ENCODE measurements around the gene AIF1L. TPM values are rescaled to one million over a fixed set of nuclear protein-coding genes. Genes with fewer than 3 reads are reported as not detected.

Gene AIF1L
- total RNA-seq, 5 donors from 2014 or later (not counting 1 experiment from before 2014, with no cell fraction given): 0.37 to 0.67 (median 0.51) TPM; not detected in 2

DNA sequence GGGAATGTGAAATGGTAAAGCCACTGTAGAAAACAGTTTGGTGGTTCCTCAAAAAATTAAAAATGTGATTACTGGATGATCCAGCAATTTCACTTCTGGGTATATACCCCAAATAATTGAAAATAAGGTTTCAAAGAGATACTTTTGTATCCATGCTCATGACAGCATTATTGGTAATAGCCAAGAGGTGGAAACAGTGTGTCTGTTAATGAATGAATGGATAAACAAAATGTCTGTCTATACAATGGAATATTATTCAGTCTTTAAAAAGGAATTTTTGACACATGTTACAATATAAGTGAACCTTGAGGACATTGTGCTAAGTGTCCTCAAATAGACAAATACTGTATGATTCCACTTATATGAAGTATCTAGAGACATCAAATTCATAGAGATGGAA, 69.2 kb downstream of the AIF1L start:
- POLR2A ChIA-PET: no interaction called here
- H3K4me3 Mint-ChIP-seq: no peak overlapping the region
- H3K4me1 Mint-ChIP-seq: peaks cover 8 to 18% (median 12%) of the 10 kb centered on the region in 3 donors
- Histone ChIP-seq H3K4me3 (ENCODE audit: control insufficient read depth in 1 of 2, extremely low read depth in 1 of 2, low read length in 1 of 2) (no peak overlapping the region), H3K27me3 (replicated peaks in 1 of 2; ENCODE audit: control insufficient read depth in 2 of 2, extremely low read depth in 1 of 2, insufficient read depth in 2 of 2, low read length in 1 of 2) (no peaks in the 10 kb centered on the region), H3K27ac (ENCODE audit: low read length) (no peak overlapping the region), H3K4me1 (ENCODE audit: control insufficient read depth in 1 of 2, extremely low read depth in 1 of 2, insufficient read depth in 2 of 2, low read length in 2 of 2) (no peaks in the 10 kb centered on the region), H3K36me3 (ENCODE audit: control insufficient read depth in 2 of 2, extremely low read depth in 1 of 2, insufficient read depth in 1 of 2, low read length in 1 of 2) (peaks cover 4 to 59% of the 10 kb centered on the region in 2 donors), H3K9me3 (no peaks in the 10 kb centered on the region)
- no peaks in the 10 kb centered on the region for H3K27me3 Mint-ChIP-seq
- H3K9me3 Mint-ChIP-seq: no peaks in the 10 kb centered on the region
- CTCF ChIA-PET: no interaction called here
- peak overlapping the region in 1 of 2 donors; percentile 33 for H3K27ac Mint-ChIP-seq
- peaks cover 53% of the 10 kb centered on the region for H3K36me3 Mint-ChIP-seq
- ATAC-seq (replicated peaks in 1 of 4) (no peak), DNase-seq (no peak)

DNA sequence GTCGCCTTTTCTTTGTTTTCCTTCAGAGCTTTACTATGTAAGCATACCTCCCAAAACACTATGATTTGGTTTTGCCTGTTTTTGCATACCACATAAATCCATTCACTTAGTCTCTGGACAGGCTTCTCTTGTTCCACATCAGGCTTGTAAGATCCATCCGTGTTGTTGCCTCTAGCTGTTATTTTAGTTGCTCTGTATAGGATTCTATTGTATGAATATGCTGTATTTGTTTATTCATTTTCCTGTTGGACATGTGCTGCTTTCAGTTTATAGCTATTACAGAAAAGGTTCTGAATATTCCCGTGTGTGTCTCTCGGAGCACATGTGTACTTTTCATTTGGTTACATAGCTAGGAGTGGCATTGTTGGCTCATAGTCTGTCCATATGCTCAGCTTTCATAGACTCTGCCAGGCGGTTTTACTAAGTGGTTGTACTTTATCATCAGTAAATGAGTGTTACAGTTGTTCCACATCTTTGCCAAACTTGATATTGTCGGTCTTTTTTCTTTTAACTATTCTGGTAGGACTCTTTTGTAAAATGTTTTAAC, 70.9 kb downstream of the AIF1L start:
- no peak for ATAC-seq (replicated peaks in 1 of 4)
- no peaks in the 10 kb centered on the region for H3K9me3 Mint-ChIP-seq
- ChIA-PET CTCF (interaction anchor here in 1 of 2 donors (0.5 kb wide), 1 partner anchor 120 kb away, joined by 6 read pairs; no protein-coding TSS in a partner anchor), POLR2A (no interaction called here)
- H3K4me1 Mint-ChIP-seq: peaks cover 8 to 18% (median 12%) of the 10 kb centered on the region in 3 donors
- no peaks in the 10 kb centered on the region for H3K27me3 Mint-ChIP-seq
- no peak for DNase-seq
- Histone ChIP-seq H3K36me3 (ENCODE audit: control insufficient read depth in 2 of 2, extremely low read depth in 1 of 2, insufficient read depth in 1 of 2, low read length in 1 of 2) (peaks cover 4 to 55% of the 10 kb centered on the region in 2 donors), H3K9me3 (no peaks in the 10 kb centered on the region), H3K4me1 (ENCODE audit: control insufficient read depth in 1 of 2, extremely low read depth in 1 of 2, insufficient read depth in 2 of 2, low read length in 2 of 2) (no peaks in the 10 kb centered on the region), H3K27ac (ENCODE audit: low read length) (no peak overlapping the region), H3K4me3 (ENCODE audit: control insufficient read depth in 1 of 2, extremely low read depth in 1 of 2, low read length in 1 of 2) (no peak overlapping the region), H3K27me3 (replicated peaks in 1 of 2; ENCODE audit: control insufficient read depth in 2 of 2, extremely low read depth in 1 of 2, insufficient read depth in 2 of 2, low read length in 1 of 2) (no peaks in the 10 kb centered on the region)
- H3K36me3 Mint-ChIP-seq: peaks cover 57% of the 10 kb centered on the region
- 83% methylated on average over 2 of the region's 6 CpGs for WGBS (ENCODE audit: insufficient coverage)
- no peak overlapping the region for H3K4me3 Mint-ChIP-seq
- H3K27ac Mint-ChIP-seq: no peak overlapping the region

DNA sequence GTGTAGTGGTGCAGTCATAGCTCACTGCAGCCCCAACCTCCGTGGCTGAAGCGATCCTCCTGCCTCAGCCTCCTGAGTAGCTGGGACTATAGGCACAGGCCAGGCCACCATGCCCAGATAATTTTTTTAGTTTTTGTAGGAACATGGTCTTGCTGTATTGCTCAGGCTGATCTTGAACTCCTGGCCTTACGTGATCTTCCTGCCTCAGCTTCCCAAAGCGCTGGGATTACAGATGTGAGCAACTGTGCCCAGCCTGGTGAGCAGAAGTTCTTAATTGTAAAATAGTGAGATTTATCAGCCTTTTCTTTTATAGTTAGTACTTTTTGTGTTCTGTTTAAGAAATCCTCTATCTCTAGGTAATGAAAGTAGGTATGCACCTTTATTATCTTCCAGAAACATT, 71.6 kb downstream of the AIF1L start:
- Mint-ChIP-seq H3K36me3 (peaks cover 58% of the 10 kb centered on the region), H3K4me3 (no peak overlapping the region), H3K9me3 (no peaks in the 10 kb centered on the region), H3K27me3 (no peaks in the 10 kb centered on the region), H3K27ac (peak overlapping the region in 1 of 2 donors; percentile 24), H3K4me1 (peaks cover 9 to 18% (median 12%) of the 10 kb centered on the region in 3 donors)
- WGBS (ENCODE audit: insufficient coverage): 97% methylated on average over 3 of the region's 4 CpGs
- Histone ChIP-seq H3K36me3 (ENCODE audit: control insufficient read depth in 2 of 2, extremely low read depth in 1 of 2, insufficient read depth in 1 of 2, low read length in 1 of 2) (peaks cover 4 to 50% of the 10 kb centered on the region in 2 donors), H3K27me3 (replicated peaks in 1 of 2; ENCODE audit: control insufficient read depth in 2 of 2, extremely low read depth in 1 of 2, insufficient read depth in 2 of 2, low read length in 1 of 2) (no peaks in the 10 kb centered on the region), H3K4me3 (ENCODE audit: control insufficient read depth in 1 of 2, extremely low read depth in 1 of 2, low read length in 1 of 2) (no peak overlapping the region), H3K9me3 (no peaks in the 10 kb centered on the region), H3K27ac (ENCODE audit: low read length) (no peak overlapping the region), H3K4me1 (ENCODE audit: control insufficient read depth in 1 of 2, extremely low read depth in 1 of 2, insufficient read depth in 2 of 2, low read length in 2 of 2) (no peaks in the 10 kb centered on the region)
- CTCF ChIA-PET: no interaction called here
- POLR2A ChIA-PET: no interaction called here
- ATAC-seq (replicated peaks in 1 of 4): no peak
- no peak for DNase-seq

DNA sequence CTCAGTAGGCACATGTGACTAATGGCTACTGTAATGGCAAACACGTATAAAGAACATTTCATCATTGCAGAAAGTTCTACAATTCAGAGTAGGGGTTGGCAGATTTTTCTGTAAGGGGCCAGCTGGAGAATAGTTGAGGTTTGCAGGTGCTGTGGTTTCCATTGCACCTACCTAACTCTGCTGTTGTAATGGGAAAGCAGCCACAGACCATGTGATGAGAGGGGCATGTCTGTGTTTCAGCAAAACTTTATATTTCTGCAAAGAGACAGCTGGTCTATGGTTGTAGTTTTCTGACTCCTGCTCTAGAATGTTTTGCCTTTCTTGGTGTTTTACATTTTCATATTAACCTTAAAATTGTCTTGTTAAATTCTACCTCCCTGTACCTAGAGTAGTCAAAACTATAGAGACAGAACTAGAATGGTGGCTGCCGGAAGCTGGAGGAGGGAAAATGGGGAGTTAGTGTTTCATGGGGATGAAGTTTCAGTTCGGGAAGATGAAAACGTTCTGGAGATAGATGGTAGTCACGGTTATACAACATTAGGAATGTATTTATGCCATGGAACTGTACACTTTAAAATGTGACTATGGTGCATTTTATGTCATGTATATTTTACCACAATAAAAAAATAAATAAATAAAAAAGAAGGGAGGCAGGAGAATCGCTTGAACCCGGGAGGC, 73.4 kb downstream of the AIF1L start:
- H3K36me3 Mint-ChIP-seq: peaks cover 48% of the 10 kb centered on the region
- H3K9me3 ChIP-seq: no peaks in the 10 kb centered on the region

More for the DNA sequence above, 73.4 kb downstream of the AIF1L start:
- ChIA-PET CTCF (no interaction called here), POLR2A (no interaction called here)
- no CpG with 5 or more reads among the region's 7 CpGs for WGBS (ENCODE audit: insufficient coverage)
- Histone ChIP-seq H3K4me3 (ENCODE audit: control insufficient read depth in 1 of 2, extremely low read depth in 1 of 2, low read length in 1 of 2) (no peak overlapping the region), H3K4me1 (ENCODE audit: control insufficient read depth in 1 of 2, extremely low read depth in 1 of 2, insufficient read depth in 2 of 2, low read length in 2 of 2) (no peaks in the 10 kb centered on the region), H3K27ac (ENCODE audit: low read length) (no peak overlapping the region), H3K36me3 (ENCODE audit: control insufficient read depth in 2 of 2, extremely low read depth in 1 of 2, insufficient read depth in 1 of 2, low read length in 1 of 2) (peaks cover 7 to 44% of the 10 kb centered on the region in 2 donors), H3K27me3 (replicated peaks in 1 of 2; ENCODE audit: control insufficient read depth in 2 of 2, extremely low read depth in 1 of 2, insufficient read depth in 2 of 2, low read length in 1 of 2) (no peaks in the 10 kb centered on the region)
- DNase-seq (no peak), ATAC-seq (replicated peaks in 1 of 4) (no peak)
- H3K27ac Mint-ChIP-seq: no peak overlapping the region
- no peaks in the 10 kb centered on the region for H3K27me3 Mint-ChIP-seq
- no peaks in the 10 kb centered on the region for H3K9me3 Mint-ChIP-seq
- no peak overlapping the region for H3K4me3 Mint-ChIP-seq
- H3K4me1 Mint-ChIP-seq: peaks cover 9 to 18% (median 12%) of the 10 kb centered on the region in 3 donors

Other genes starting within 250 kb of the AIF1L start
- not detected for gene QRFP, start 199.7 kb upstream of the AIF1L start, total RNA-seq
- gene FIBCD1, start 157.3 kb upstream of the AIF1L start, total RNA-seq: not detected
- 1 to 10 TPM in 3 of 5 donors, under 1 TPM in 2; 0.35 to 3.7 (median 1.8) TPM for gene LAMC3, start 87.4 kb upstream of the AIF1L start, total RNA-seq
- gene NUP214, start 29.1 kb downstream of the AIF1L start, total RNA-seq: 100 to 1,000 TPM in 1 of 5 donors, 10 to 100 TPM in 4; 66.7 to 106 (median 68.5) TPM
- 100 to 1,000 TPM in 1 of 5 donors, 10 to 100 TPM in 4; 70.4 to 106 (median 98.4) TPM for gene FAM78A, start 180.0 kb downstream of the AIF1L start, total RNA-seq
- gene PLPP7, start 193.2 kb downstream of the AIF1L start, total RNA-seq: under 1 TPM in 3 of 5 donors, not detected in 2; 0.13 to 0.58 (median 0.13) TPM

Data from T-cell (primary cell).